ENCODE data around the gene PSME4. TPM values are rescaled to one million over a fixed set of nuclear protein-coding genes. Genes with fewer than 3 reads are reported as not detected.

The PSME4 gene
- total and polyA plus RNA-seq, 2 of the 13 experiments (the other 11 are each of a cell fraction or from before 2014, with no cell fraction given) = 52.1 to 77.8 TPM

- TF ChIP-seq ZBTB40 (IDR thresholded peaks at IDR 0.05) (no peak), ZBTB40 (CRISPR knock-in tag; IDR thresholded peaks at IDR 0.05) (no peak), EP300 (IDR thresholded peaks at IDR 0.05; ENCODE audit: low read depth in 2 of 2, low read length in 2 of 2) (0 out of 4 replicates have a peak, but pooled peaks of 1 of the 2 experiments have one; percentile 14), EP300 (CRISPR knock-in tag; IDR thresholded peaks at IDR 0.05; ENCODE audit: borderline replicate concordance) (no peak), ZNF12 (CRISPR knock-in tag; IDR thresholded peaks at IDR 0.05) (0 out of 2 replicates have a peak, but pooled peaks have one; percentile 32), ARID3A (IDR thresholded peaks at IDR 0.05; ENCODE audit: low read depth, low read length) (no peak)
Measured at GRCh38 chr2:54015798-54016699, 45.3 kb upstream of the PSME4 start (continued).

Measured in HepG2 (cell line).